ENCODE data around the gene CAPG.

The CAPG gene

GRCh38 chr2:85356186-85356585, 54.0 kb downstream of the CAPG start:
- DNase-seq (ENCODE audit: low spot score) = no peak

- no peak for DNase-seq (ENCODE audit: low spot score)
Measured at GRCh38 chr2:85355521-85355920, 54.6 kb downstream of the CAPG start.

GRCh38 chr2:85355073-85355410, 55.1 kb downstream of the CAPG start:
- DNase-seq (ENCODE audit: low spot score) = no peak

- peak; percentile 99 for DNase-seq (ENCODE audit: low spot score)
Measured at GRCh38 chr2:85354286-85355072, 55.7 kb downstream of the CAPG start, which contains the start of the genes ELMOD3 and RETSAT. ELMOD3 (plus strand) TSS chr2:85354769; CDS start chr2:85357199, 2,430 bp downstream. RETSAT (minus strand) TSS chr2:85354528; CDS start chr2:85354507, 21 bp downstream.

GRCh38 chr2:85353876-85354285, 56.3 kb downstream of the CAPG start:
- DNase-seq (ENCODE audit: low spot score) = peak; percentile 34

GRCh38 chr2:85347599-85347998, 62.6 kb downstream of the CAPG start:
- DNase-seq (ENCODE audit: low spot score) = no peak
